IPS-15b (cell line): Measurements from ENCODE around the gene IFT27.

Experiments
- H3K27me3 ChIP-seq: one replicate; pipeline ENCODE4 v1.6.1; 2013; ENCODE audit warnings: low read length; ENCODE audit not compliant: control insufficient read depth, insufficient read depth
- H3K36me3 ChIP-seq: one replicate; pipeline ENCODE4 v1.6.1; 2013; ENCODE audit warnings: low read length; ENCODE audit not compliant: control insufficient read depth, insufficient read depth
- H3K4me1 ChIP-seq: one replicate; pipeline ENCODE4 v1.6.1; 2013; ENCODE audit warnings: mild to moderate bottlenecking, low read length; ENCODE audit not compliant: control insufficient read depth, insufficient read depth
- H3K4me3 ChIP-seq: one replicate; pipeline ENCODE4 v1.5.1; 2013; ENCODE audit warnings: low read depth, low read length
- H3K9ac ChIP-seq: one replicate; pipeline ENCODE4 v1.6.1; 2013; ENCODE audit warnings: low read depth, mild to moderate bottlenecking, low read length
- H3K9me3 ChIP-seq: one replicate; pipeline ENCODE4 v1.6.1; 2013; ENCODE audit warnings: mild to moderate bottlenecking, low read length; ENCODE audit not compliant: control insufficient read depth, insufficient read depth

IFT27 gene

GRCh38 chr22:36769541-36770512, 6.1 kb downstream of the IFT27 start:
- Histone ChIP-seq H3K4me3 (no peak overlapping the region), H3K9ac (no peak overlapping the region), H3K4me1 (peaks cover 1% of the 10 kb centered on the region), H3K9me3 (no peaks in the 10 kb centered on the region), H3K36me3 (peaks cover 6% of the 10 kb centered on the region), H3K27me3 (no peaks in the 10 kb centered on the region)

- Histone ChIP-seq H3K36me3 (peaks cover 11% of the 10 kb centered on the region), H3K4me1 (no peaks in the 10 kb centered on the region), H3K9ac (no peak overlapping the region)
Observed at GRCh38 chr22:36768616-36769015, 7.3 kb downstream of the IFT27 start.

GRCh38 chr22:36768141-36768540, 7.8 kb downstream of the IFT27 start:
- Histone ChIP-seq H3K9me3 (no peaks in the 10 kb centered on the region), H3K27me3 (no peaks in the 10 kb centered on the region), H3K4me3 (no peak overlapping the region), H3K4me1 (no peaks in the 10 kb centered on the region), H3K36me3 (peaks cover 14% of the 10 kb centered on the region), H3K9ac (no peak overlapping the region)

More at GRCh38 chr22:36768616-36769015, 7.3 kb downstream of the IFT27 start:
- Histone ChIP-seq H3K9me3 (no peaks in the 10 kb centered on the region), H3K27me3 (no peaks in the 10 kb centered on the region), H3K4me3 (no peak overlapping the region)

- peaks cover 14% of the 10 kb centered on the region for H3K36me3 ChIP-seq
- H3K9ac ChIP-seq: no peak overlapping the region
- no peaks in the 10 kb centered on the region for H3K9me3 ChIP-seq
- H3K4me1 ChIP-seq: no peaks in the 10 kb centered on the region
- no peak overlapping the region for H3K4me3 ChIP-seq
- no peaks in the 10 kb centered on the region for H3K27me3 ChIP-seq
Observed at GRCh38 chr22:36767035-36767775, 8.7 kb downstream of the IFT27 start.

GRCh38 chr22:36765943-36766450, 9.9 kb downstream of the IFT27 start:
- H3K9ac ChIP-seq: no peak overlapping the region
- H3K4me1 ChIP-seq: no peaks in the 10 kb centered on the region
- H3K4me3 ChIP-seq: no peak overlapping the region
- H3K36me3 ChIP-seq: peaks cover 14% of the 10 kb centered on the region
- no peaks in the 10 kb centered on the region for H3K27me3 ChIP-seq
- H3K9me3 ChIP-seq: no peaks in the 10 kb centered on the region

GRCh38 chr22:36765131-36765942, 10.6 kb downstream of the IFT27 start:
- Histone ChIP-seq H3K36me3 (peaks cover 14% of the 10 kb centered on the region), H3K4me3 (no peak overlapping the region), H3K4me1 (no peaks in the 10 kb centered on the region), H3K9ac (no peak overlapping the region), H3K9me3 (no peaks in the 10 kb centered on the region), H3K27me3 (no peaks in the 10 kb centered on the region)

- no peaks in the 10 kb centered on the region for H3K4me1 ChIP-seq
- peaks cover 14% of the 10 kb centered on the region for H3K36me3 ChIP-seq
Observed at GRCh38 chr22:36764641-36765040, 11.3 kb downstream of the IFT27 start.

GRCh38 chr22:36764060-36764459, 11.9 kb downstream of the IFT27 start:
- H3K9ac ChIP-seq: no peak overlapping the region
- no peaks in the 10 kb centered on the region for H3K4me1 ChIP-seq
- no peaks in the 10 kb centered on the region for H3K27me3 ChIP-seq
- H3K36me3 ChIP-seq: peaks cover 14% of the 10 kb centered on the region
- H3K4me3 ChIP-seq: no peak overlapping the region
- no peaks in the 10 kb centered on the region for H3K9me3 ChIP-seq

More at GRCh38 chr22:36764641-36765040, 11.3 kb downstream of the IFT27 start:
- no peaks in the 10 kb centered on the region for H3K27me3 ChIP-seq
- H3K4me3 ChIP-seq: no peak overlapping the region
- no peaks in the 10 kb centered on the region for H3K9me3 ChIP-seq
- H3K9ac ChIP-seq: no peak overlapping the region

- H3K9me3 ChIP-seq: no peaks in the 10 kb centered on the region
- H3K36me3 ChIP-seq: peaks cover 14% of the 10 kb centered on the region
- no peak overlapping the region for H3K4me3 ChIP-seq
- no peak overlapping the region for H3K9ac ChIP-seq
- H3K27me3 ChIP-seq: no peaks in the 10 kb centered on the region
- no peaks in the 10 kb centered on the region for H3K4me1 ChIP-seq
Observed at GRCh38 chr22:36763576-36763975, 12.3 kb downstream of the IFT27 start.

GRCh38 chr22:36762687-36763260, 13.1 kb downstream of the IFT27 start:
- Histone ChIP-seq H3K4me3 (no peak overlapping the region), H3K27me3 (no peaks in the 10 kb centered on the region), H3K4me1 (no peaks in the 10 kb centered on the region), H3K9ac (no peak overlapping the region), H3K9me3 (no peaks in the 10 kb centered on the region), H3K36me3 (peaks cover 14% of the 10 kb centered on the region)
